Natural killer cell (primary cell): ENCODE measurements around the gene PLEKHG3. TPM values are rescaled to one million over a fixed set of nuclear protein-coding genes. Genes with fewer than 3 reads are reported as not detected.

Source experiments
- ATAC-seq, 3 donors: fragments of 150-1000 bp in 2 of 3; fragments of 200-7000 bp in 1 of 3; cut with Tn5 transposase; 1 replicate in 1 of 3; 2 replicates in 2 of 3; pipeline ENCODE4 v1.10.0; 2021; ENCODE audit warnings: mild to moderate bottlenecking in 2 of 3, moderate library complexity in 2 of 3
- DNase-seq, 2 donors: peaks; one replicate each; pipeline versions ENCODE4 v3.0.0 to v3.0.0-alpha.2; 2013 to 2021; ENCODE audit warnings: mixed read lengths in 1 of 2
- H3K27ac ChIP-seq: one replicate; pipeline ENCODE4 v1.5.1; 2013; ENCODE audit warnings: mild to moderate bottlenecking, low read length
- H3K27me3 ChIP-seq: one replicate; pipeline ENCODE4 v1.6.1; 2013; ENCODE audit warnings: low read length; ENCODE audit not compliant: control insufficient read depth, insufficient read depth
- H3K36me3 ChIP-seq: one replicate; pipeline ENCODE4 v1.6.1; 2013; ENCODE audit warnings: low read length; ENCODE audit not compliant: control insufficient read depth, insufficient read depth
- H3K4me1 ChIP-seq: one replicate; pipeline ENCODE4 v1.6.1; 2013; ENCODE audit warnings: low read length; ENCODE audit not compliant: control insufficient read depth, insufficient read depth
- H3K4me3 ChIP-seq: one replicate; pipeline ENCODE4 v1.5.1; 2013; ENCODE audit warnings: low read length
- H3K9me3 ChIP-seq: one replicate; pipeline ENCODE4 v1.6.1; 2013; ENCODE audit warnings: low read length; ENCODE audit not compliant: control insufficient read depth, insufficient read depth
- H3K27ac Mint-ChIP-seq, 2 donors: one replicate each; pipeline ENCODE4 v1.8.0; 2022; ENCODE audit warnings: mild to moderate bottlenecking in 2 of 2, mixed read lengths in 2 of 2, moderate library complexity in 1 of 2
- H3K27me3 Mint-ChIP-seq, 2 donors: one replicate each; pipeline ENCODE4 v1.8.0; 2022; ENCODE audit warnings: low read depth in 2 of 2, mixed read lengths in 2 of 2
- H3K36me3 Mint-ChIP-seq: one replicate; pipeline ENCODE4 v1.8.0; 2022; ENCODE audit warnings: mixed read lengths
- H3K4me1 Mint-ChIP-seq, 2 donors: one replicate each; pipeline ENCODE4 v1.8.0; 2022; ENCODE audit warnings: mixed read lengths in 2 of 2
- H3K4me3 Mint-ChIP-seq: one replicate; pipeline ENCODE4 v1.8.0; 2022; ENCODE audit warnings: mild to moderate bottlenecking, moderate library complexity, mixed read lengths
- H3K9me3 Mint-ChIP-seq, 2 donors: one replicate each; pipeline ENCODE4 v1.8.0; 2022; ENCODE audit warnings: mixed read lengths in 2 of 2
- CTCF ChIP-seq: fragments of 200-600 bp; IDR thresholded peaks from one replicate; pipeline ENCODE4 v1.8.0; 2022; ENCODE audit warnings: antibody characterized with exemption
- WGBS: methylation state at CpG from one replicate; pipeline ENCODE4 v1.1.7; 2013; ENCODE audit warnings: missing lambda C conversion rate; ENCODE audit not compliant: insufficient coverage; 5-methylcytosine and 5-hydroxymethylcytosine counted together
- intact Hi-C: fragments of 100-400 bp; cut with micrococcal nuclease; formaldehyde crosslinking; loops from one replicate; pipeline ENCODE4 v1.14.2; 2022
- total RNA-seq, 4 donors: library from RNA; stranded (reverse); fragments of 120-200 nt in 1 of 4; gene quantifications; one replicate each; pipeline versions ENCODE4 v1.2.3 to v1.2.4, GENCODE V29; 2013 to 2022

The PLEKHG3 gene
- total RNA-seq, 3 donors from 2014 or later (not counting 1 experiment from before 2014, with no cell fraction given) = 184 to 285 (median 225) TPM

- Mint-ChIP-seq H3K36me3 (no peaks in the 10 kb centered on the region), H3K27ac (no peak overlapping the region), H3K4me3 (no peak overlapping the region), H3K27me3 (no peaks in the 10 kb centered on the region), H3K4me1 (peaks cover 51 to 53% of the 10 kb centered on the region in 2 donors), H3K9me3 (no peaks in the 10 kb centered on the region)
- no peak for TF ChIP-seq CTCF
- no peak overlapping the region for H3K4me3 ChIP-seq
- no peak overlapping the region for H3K27ac ChIP-seq
- ATAC-seq = no peak
- no peaks in the 10 kb centered on the region for H3K9me3 ChIP-seq
- no peaks in the 10 kb centered on the region for H3K36me3 ChIP-seq
- intact Hi-C loops = loop anchor here (5.0 to 10.0 kb wide), 2 partner anchors 36 to 196 kb away; partner anchors contain the start of genes ZBTB1 and ZBTB25
- H3K4me1 ChIP-seq = peaks cover 56% of the 10 kb centered on the region
- 96% methylated on average over 4 of the region's 4 CpGs for WGBS
- DNase-seq = no peak
- H3K27me3 ChIP-seq = no peaks in the 10 kb centered on the region
These were observed 3.3 kb upstream of the PLEKHG3 start for GRCh38 chr14:64700894-64701293.

- 93% methylated on average over 1 of the region's 1 CpG for WGBS
- H3K36me3 Mint-ChIP-seq = no peaks in the 10 kb centered on the region
- H3K4me3 ChIP-seq = no peak overlapping the region
- no peak for TF ChIP-seq CTCF
- H3K27me3 ChIP-seq = no peaks in the 10 kb centered on the region
- no peaks in the 10 kb centered on the region for H3K36me3 ChIP-seq
- H3K4me1 Mint-ChIP-seq = peaks cover 51 to 53% of the 10 kb centered on the region in 2 donors
- no peak overlapping the region for H3K27ac ChIP-seq
- intact Hi-C loops = loop anchor here (5.0 to 10.0 kb wide), 2 partner anchors 36 to 197 kb away; partner anchors contain the start of genes ZBTB1 and ZBTB25
- no peaks in the 10 kb centered on the region for H3K9me3 Mint-ChIP-seq
- H3K4me3 Mint-ChIP-seq = no peak overlapping the region
- DNase-seq (no peak), ATAC-seq (no peak)
- H3K27ac Mint-ChIP-seq = no peak overlapping the region
- no peaks in the 10 kb centered on the region for H3K9me3 ChIP-seq
- peaks cover 56% of the 10 kb centered on the region for H3K4me1 ChIP-seq
- no peaks in the 10 kb centered on the region for H3K27me3 Mint-ChIP-seq
These were observed 2.6 kb upstream of the PLEKHG3 start for GRCh38 chr14:64701660-64702059.

- peaks cover 51 to 53% of the 10 kb centered on the region in 2 donors for H3K4me1 Mint-ChIP-seq
- DNase-seq = peak in 1 of 2 donors; percentile 54
- no peak for TF ChIP-seq CTCF
- peak overlapping the region; percentile 76 to 86 for H3K27ac Mint-ChIP-seq
- H3K27me3 Mint-ChIP-seq = no peaks in the 10 kb centered on the region
- intact Hi-C loops = loop anchor here (5.0 to 10.0 kb wide), 2 partner anchors 35 to 198 kb away; partner anchors contain the start of genes ZBTB1 and ZBTB25
- H3K27ac ChIP-seq = no peak overlapping the region
- H3K4me1 ChIP-seq = peaks cover 56% of the 10 kb centered on the region
- H3K4me3 ChIP-seq = no peak overlapping the region
- H3K4me3 Mint-ChIP-seq = peak overlapping the region; percentile 87
- no peaks in the 10 kb centered on the region for H3K36me3 Mint-ChIP-seq
- no peaks in the 10 kb centered on the region for H3K36me3 ChIP-seq
- no peak for ATAC-seq
- 43% methylated on average over 25 of the region's 25 CpGs for WGBS
- no peaks in the 10 kb centered on the region for H3K9me3 Mint-ChIP-seq
- H3K9me3 ChIP-seq = no peaks in the 10 kb centered on the region
- H3K27me3 ChIP-seq = no peaks in the 10 kb centered on the region
These were observed 1.5 kb upstream of the PLEKHG3 start for GRCh38 chr14:64702493-64703394.
